K562 (cell line): ENCODE measurements around the gene TSTD2. TPM values are rescaled to one million over a fixed set of nuclear protein-coding genes. Genes with fewer than 3 reads are reported as not detected.

Experiments
- CBFA2T2 ChIP-seq: fragments of 450-650 bp; conservative IDR thresholded peaks from 2 replicates; pipeline ENCODE4 v1.6.1; 2017; ENCODE audit warnings: mild to moderate bottlenecking
- CXXC5 ChIP-seq: fragments of 250-450 bp; sonication (Bioruptor Pico); IDR thresholded peaks from 2 replicates; pipeline ENCODE4 v1.8.0; 2022; ENCODE audit warnings: inconsistent platforms, mild to moderate bottlenecking, moderate library complexity
- HDAC8 ChIP-seq: fragments of 450-650 bp; IDR thresholded peaks from 2 replicates; pipeline ENCODE4 v1.6.1; 2016; ENCODE audit warnings: mild to moderate bottlenecking, missing genetic modification characterization, moderate library complexity, missing compliant biosample characterization
- HMGXB4 ChIP-seq: sonication (generic); formaldehyde crosslinking; IDR thresholded peaks from 2 replicates; pipeline ENCODE4 v1.8.1; 2023; ENCODE audit warnings: mild to moderate bottlenecking, missing genetic modification reagents
- LARP7 ChIP-seq: fragments of 450-650 bp; IDR thresholded peaks from 2 replicates; pipeline ENCODE4 v1.6.1; 2016
- PHB ChIP-seq: fragments of 250-450 bp; sonication (Bioruptor Pico); IDR thresholded peaks from 2 replicates; pipeline ENCODE4 v1.5.0; 2021
- PHF20 ChIP-seq: fragments of 450-650 bp; IDR thresholded peaks from 2 replicates; pipeline ENCODE4 v1.6.1; 2018; ENCODE audit not compliant: partially characterized antibody
- PURB ChIP-seq: sonication (generic); formaldehyde crosslinking; IDR thresholded peaks from 2 replicates; pipeline ENCODE4 v1.9.0; 2021; ENCODE audit warnings: low read depth, mild to moderate bottlenecking, missing genetic modification reagents
- TEAD1 ChIP-seq, 2 experiments: fragments of 450-650 bp in 1 of 2; sonication (generic) in 1 of 2; formaldehyde crosslinking; IDR thresholded peaks; 2 replicates each; pipeline versions ENCODE4 v1.4.0 to v1.8.0; 2020 to 2022; ENCODE audit warnings: mild to moderate bottlenecking in 2 of 2, missing genetic modification reagents in 1 of 2
- U2AF2 ChIP-seq: fragments of 200-400 bp; formaldehyde crosslinking; optimal IDR thresholded peaks from 2 replicates; pipeline ENCODE3; 2017; ENCODE audit warnings: low read depth, mild to moderate bottlenecking, low read length
- XRCC3 ChIP-seq: fragments of 450-650 bp; IDR thresholded peaks from 2 replicates; pipeline ENCODE4 v1.6.1; 2017; ENCODE audit warnings: mild to moderate bottlenecking, moderate library complexity
- YY1 ChIP-seq, 3 experiments: IDR thresholded peaks; 2 replicates each; pipeline ENCODE4 v1.6.1; 2011; ENCODE audit warnings: low read length in 2 of 3, mild to moderate bottlenecking in 2 of 3, moderate library complexity in 2 of 3, borderline replicate concordance in 1 of 3, control low read depth in 1 of 3, low read depth in 1 of 3; ENCODE audit not compliant: insufficient read depth in 3 of 3, insufficient replicate concordance in 2 of 3, control insufficient read depth in 1 of 3, insufficient read length in 1 of 3; ENCODE audit errors: extremely low read depth in 1 of 3
- ZNF274 ChIP-seq: IDR thresholded peaks from 2 replicates; pipeline ENCODE4 v1.6.1; 2011; ENCODE audit warnings: low read depth, mild to moderate bottlenecking, low read length, moderate library complexity, borderline replicate concordance
- ZNF696 ChIP-seq: fragments of 250-450 bp; sonication (Bioruptor Pico); conservative IDR thresholded peaks from 2 replicates; pipeline ENCODE4 v1.4.0; 2020; ENCODE audit warnings: mild to moderate bottlenecking, moderate library complexity
- ZNF785 ChIP-seq: fragments of 250-450 bp; sonication (Bioruptor Pico); IDR thresholded peaks from 2 replicates; pipeline ENCODE4 v1.4.0; 2020; ENCODE audit warnings: mild to moderate bottlenecking
- polyA plus RNA-seq, 8 experiments: library from polyadenylated mRNA; depleted of rRNA in 4 of 8; stranded (reverse) in 5 of 8; unstranded in 3 of 8; fragments of >200 nt; fragmentation: Nextera tagmentation in 2 of 8; fragmentation: Illumina TruSeq in 1 of 8; extraction: Ambion mirVana in 2 of 8; extraction: Trizol in 1 of 8; gene quantifications; 2 replicates each; pipeline versions ENCODE4 v1.2.1 to v1.2.3, GENCODE V29; 2011 to 2014; ENCODE audit warnings: inconsistent platforms in 1 of 8, missing spikeins in 1 of 8
- total RNA-seq, 7 experiments: library from RNA; depleted of rRNA in 6 of 7; stranded (reverse); fragments of >200 nt in 6 of 7; fragmentation: Illumina TruSeq in 2 of 7; extraction: Trizol in 2 of 7; gene quantifications; 2 replicates each; pipeline versions ENCODE4 v1.2.1 to v1.2.3, GENCODE V29; 2011 to 2021; ENCODE audit warnings: low replicate concordance in 1 of 7
- TF ChIP-seq, protein P1 (sequence below), 3 experiments: fragments of 200-800 bp in 1 of 3; sonication (Bioruptor generic) in 1 of 3; sonication (generic) in 1 of 3; formaldehyde crosslinking in 1 of 3; IDR thresholded peaks; 2 replicates each; pipeline versions ENCODE4 v1.6.1 to v1.8.0; 2016 to 2022; ENCODE audit warnings: mild to moderate bottlenecking in 2 of 3, missing compliant biosample characterization in 2 of 3, missing genetic modification characterization in 2 of 3, missing genetic modification reagents in 1 of 3
- TF ChIP-seq, protein P2 (sequence below): fragments of 250-450 bp; sonication (Bioruptor Pico); IDR thresholded peaks from 2 replicates; pipeline ENCODE4 v1.5.0; 2020; ENCODE audit warnings: mild to moderate bottlenecking
- TF ChIP-seq, protein P3 (sequence below): IDR thresholded peaks from 2 replicates; pipeline ENCODE4 v1.6.1; 2011; ENCODE audit not compliant: insufficient read length; ENCODE audit errors: extremely low read depth
- TF ChIP-seq, protein P4 (sequence below), 2 experiments: fragments of 450-650 bp; conservative IDR thresholded peaks; 2 replicates each; pipeline ENCODE4 v1.6.1; 2017; ENCODE audit warnings: mild to moderate bottlenecking in 2 of 2, moderate library complexity in 2 of 2

TSTD2 gene
- total and polyA plus RNA-seq, 9 of the 15 experiments (the other 6 are each of a cell fraction or from before 2014, with no cell fraction given) = 10.1 to 36.7 (median 19.0) TPM

DNA sequence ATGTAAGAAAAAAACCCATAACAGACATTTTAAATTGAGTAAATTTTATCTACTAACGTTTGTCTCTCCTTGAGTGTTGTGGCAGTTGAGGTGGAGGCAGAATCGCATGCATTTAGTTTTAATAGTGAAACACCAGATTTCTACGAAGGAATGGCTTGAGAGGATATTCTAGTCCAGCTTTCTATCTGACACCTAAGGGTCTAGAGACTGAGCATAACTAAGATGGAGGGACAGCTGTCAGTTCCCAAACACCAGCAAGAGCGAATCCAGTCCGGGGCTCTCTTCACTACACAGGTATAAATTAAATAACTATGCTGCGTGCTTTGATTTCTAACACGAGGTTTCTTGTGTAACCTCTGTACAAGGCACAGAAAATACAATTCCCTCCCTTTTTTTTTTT is 1.9 kb upstream of the TSTD2 start (continued):
- TF ChIP-seq YY1 (IDR thresholded peaks at IDR 0.05; ENCODE audit: borderline replicate concordance in 1 of 3, control insufficient read depth in 1 of 3, extremely low read depth in 1 of 3, insufficient read depth in 3 of 3, insufficient read length in 1 of 3, insufficient replicate concordance in 2 of 3, low read depth in 1 of 3, low read length in 2 of 3) (peak in 1 of 3 experiments; percentile 57), ZNF696 (CRISPR knock-in tag) (no peak), ZNF785 (no peak), PURB (CRISPR knock-in tag) (no peak), HDAC8 (tag) (no peak; the same call in 1 of the 2 replicates), CBFA2T2 (no peak), PHB (CRISPR knock-in tag) (no peak), ZNF274 (no peak), U2AF2 (no peak), CXXC5 (CRISPR knock-in tag) (peak; percentile 35; the same call in 1 of the 2 replicates), TEAD1 (CRISPR knock-in tag; IDR thresholded peaks at IDR 0.05) (0 out of 4 replicates have a peak, but pooled peaks of 1 of the 2 experiments have one; percentile 11), XRCC3 (no peak), HMGXB4 (CRISPR knock-in tag) (no peak), PHF20 (no peak), LARP7 (no peak)
- TF ChIP-seq, protein P1, sequence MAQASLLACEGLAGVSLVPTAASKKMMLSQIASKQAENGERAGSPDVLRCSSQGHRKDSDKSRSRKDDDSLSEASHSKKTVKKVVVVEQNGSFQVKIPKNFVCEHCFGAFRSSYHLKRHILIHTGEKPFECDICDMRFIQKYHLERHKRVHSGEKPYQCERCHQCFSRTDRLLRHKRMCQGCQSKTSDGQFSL (CRISPR knock-in tag; IDR thresholded peaks at IDR 0.05) = no peak
- TF ChIP-seq, protein P1 (tag; IDR thresholded peaks at IDR 0.05) = peak in 1 of 2 experiments; percentile 64; a peak in 2 of 4 replicates
- TF ChIP-seq, protein P2, sequence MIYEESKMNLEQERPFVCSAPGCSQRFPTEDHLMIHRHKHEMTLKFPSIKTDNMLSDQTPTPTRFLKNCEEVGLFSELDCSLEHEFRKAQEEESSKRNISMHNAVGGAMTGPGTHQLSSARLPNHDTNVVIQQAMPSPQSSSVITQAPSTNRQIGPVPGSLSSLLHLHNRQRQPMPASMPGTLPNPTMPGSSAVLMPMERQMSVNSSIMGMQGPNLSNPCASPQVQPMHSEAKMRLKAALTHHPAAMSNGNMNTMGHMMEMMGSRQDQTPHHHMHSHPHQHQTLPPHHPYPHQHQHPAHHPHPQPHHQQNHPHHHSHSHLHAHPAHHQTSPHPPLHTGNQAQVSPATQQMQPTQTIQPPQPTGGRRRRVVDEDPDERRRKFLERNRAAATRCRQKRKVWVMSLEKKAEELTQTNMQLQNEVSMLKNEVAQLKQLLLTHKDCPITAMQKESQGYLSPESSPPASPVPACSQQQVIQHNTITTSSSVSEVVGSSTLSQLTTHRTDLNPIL (CRISPR knock-in tag) = no peak
- TF ChIP-seq, protein P3, sequence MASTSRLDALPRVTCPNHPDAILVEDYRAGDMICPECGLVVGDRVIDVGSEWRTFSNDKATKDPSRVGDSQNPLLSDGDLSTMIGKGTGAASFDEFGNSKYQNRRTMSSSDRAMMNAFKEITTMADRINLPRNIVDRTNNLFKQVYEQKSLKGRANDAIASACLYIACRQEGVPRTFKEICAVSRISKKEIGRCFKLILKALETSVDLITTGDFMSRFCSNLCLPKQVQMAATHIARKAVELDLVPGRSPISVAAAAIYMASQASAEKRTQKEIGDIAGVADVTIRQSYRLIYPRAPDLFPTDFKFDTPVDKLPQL = no peak
- TF ChIP-seq, protein P4, sequence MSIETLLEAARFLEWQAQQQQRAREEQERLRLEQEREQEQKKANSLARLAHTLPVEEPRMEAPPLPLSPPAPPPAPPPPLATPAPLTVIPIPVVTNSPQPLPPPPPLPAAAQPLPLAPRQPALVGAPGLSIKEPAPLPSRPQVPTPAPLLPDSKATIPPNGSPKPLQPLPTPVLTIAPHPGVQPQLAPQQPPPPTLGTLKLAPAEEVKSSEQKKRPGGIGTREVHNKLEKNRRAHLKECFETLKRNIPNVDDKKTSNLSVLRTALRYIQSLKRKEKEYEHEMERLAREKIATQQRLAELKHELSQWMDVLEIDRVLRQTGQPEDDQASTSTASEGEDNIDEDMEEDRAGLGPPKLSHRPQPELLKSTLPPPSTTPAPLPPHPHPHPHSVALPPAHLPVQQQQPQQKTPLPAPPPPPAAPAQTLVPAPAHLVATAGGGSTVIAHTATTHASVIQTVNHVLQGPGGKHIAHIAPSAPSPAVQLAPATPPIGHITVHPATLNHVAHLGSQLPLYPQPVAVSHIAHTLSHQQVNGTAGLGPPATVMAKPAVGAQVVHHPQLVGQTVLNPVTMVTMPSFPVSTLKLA (conservative IDR thresholded peaks at IDR 0.05) = no peak
